NCI-H446 treated with DMSO at 0.1 percent for 48 hours (cell line): ENCODE data around the gene CYB5RL.
A peak's percentile ranks its signal among the peaks of the same experiment; 100 is the strongest.

Experiments used
- DNase-seq: peaks from one replicate; lab custom pipeline; 2025; lab: John Stamatoyannopoulos, UW

Gene CYB5RL

DNA sequence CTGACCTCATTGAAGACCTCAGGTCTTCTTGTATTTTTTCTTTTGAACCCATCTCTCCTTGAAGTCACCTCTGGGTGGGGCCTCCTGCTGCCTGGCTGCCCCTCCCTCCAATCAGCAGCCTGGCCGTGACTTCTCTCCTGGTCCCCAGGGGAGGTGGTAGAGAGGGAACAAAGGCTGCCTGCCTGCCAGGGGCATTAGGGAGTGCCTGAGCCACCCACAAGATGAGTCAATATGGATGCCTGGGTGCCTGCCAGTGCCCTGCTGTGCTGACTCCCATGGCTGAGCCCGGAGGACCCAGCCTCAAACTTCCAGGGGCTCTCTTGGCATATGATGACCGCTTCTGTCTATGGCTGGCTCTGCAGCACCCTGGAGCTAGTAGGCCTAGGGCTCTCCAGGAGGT, 41.8 kb downstream of the CYB5RL start:
- DNase-seq: no peak

DNA sequence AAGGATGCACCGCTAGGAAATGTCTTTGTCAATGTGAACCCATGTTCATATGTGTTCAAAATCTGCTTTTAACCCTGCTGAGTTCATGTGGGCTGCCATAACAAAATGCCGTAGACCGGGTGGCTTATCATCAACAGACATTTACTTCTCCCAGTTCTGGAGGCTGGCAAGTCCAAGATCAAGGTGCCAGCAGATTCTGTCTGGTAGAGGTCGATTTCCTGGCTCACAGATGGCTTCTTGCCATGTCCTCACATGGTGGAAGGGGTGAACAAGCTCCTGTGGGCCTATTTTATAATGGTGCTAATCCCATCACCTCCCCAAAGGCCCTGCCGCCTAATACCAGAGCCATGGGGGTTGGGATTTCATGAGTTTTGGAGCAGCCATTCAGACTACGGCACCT, 42.4 kb downstream of the CYB5RL start:
- DNase-seq: no peak

DNA sequence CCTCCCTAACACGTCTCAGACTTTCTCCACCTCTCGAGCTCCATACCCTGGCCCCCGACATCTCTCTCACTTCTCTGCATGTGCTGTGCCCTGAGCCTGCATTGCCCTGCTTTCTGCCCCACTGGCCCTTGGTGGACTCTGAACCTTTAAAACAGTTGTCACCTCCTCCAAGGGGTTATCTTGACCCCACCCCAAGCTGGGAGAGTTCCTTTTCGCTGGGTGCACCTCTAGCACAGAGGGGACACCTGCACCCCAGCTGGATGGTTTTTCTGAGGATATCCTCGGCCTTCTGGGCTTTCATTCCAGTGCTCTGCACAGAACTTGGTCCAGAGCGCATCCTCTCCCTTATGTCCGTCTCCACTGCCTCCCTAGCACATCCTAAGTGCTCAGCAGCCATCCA, 42.8 kb downstream of the CYB5RL start:
- no peak for DNase-seq

DNA sequence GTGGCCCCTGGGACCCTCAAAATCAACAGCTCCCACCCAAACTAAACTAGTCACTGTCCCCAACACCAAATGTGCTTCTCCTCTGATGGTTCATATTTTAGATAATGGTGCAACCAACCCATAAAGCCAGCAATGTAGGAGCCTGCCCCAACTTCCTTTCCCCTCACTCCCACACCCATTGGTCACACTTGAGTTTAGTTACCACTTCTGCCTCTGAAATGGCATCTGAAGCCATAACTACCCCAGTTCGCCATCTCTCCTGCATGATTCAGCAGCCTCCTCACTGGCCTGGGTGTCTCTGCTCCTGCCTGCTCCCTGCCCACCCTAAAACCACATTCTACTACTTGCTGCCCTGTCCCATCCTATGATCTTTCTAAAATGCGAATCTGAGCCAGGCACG, 43.6 kb downstream of the CYB5RL start:
- no peak for DNase-seq

DNA sequence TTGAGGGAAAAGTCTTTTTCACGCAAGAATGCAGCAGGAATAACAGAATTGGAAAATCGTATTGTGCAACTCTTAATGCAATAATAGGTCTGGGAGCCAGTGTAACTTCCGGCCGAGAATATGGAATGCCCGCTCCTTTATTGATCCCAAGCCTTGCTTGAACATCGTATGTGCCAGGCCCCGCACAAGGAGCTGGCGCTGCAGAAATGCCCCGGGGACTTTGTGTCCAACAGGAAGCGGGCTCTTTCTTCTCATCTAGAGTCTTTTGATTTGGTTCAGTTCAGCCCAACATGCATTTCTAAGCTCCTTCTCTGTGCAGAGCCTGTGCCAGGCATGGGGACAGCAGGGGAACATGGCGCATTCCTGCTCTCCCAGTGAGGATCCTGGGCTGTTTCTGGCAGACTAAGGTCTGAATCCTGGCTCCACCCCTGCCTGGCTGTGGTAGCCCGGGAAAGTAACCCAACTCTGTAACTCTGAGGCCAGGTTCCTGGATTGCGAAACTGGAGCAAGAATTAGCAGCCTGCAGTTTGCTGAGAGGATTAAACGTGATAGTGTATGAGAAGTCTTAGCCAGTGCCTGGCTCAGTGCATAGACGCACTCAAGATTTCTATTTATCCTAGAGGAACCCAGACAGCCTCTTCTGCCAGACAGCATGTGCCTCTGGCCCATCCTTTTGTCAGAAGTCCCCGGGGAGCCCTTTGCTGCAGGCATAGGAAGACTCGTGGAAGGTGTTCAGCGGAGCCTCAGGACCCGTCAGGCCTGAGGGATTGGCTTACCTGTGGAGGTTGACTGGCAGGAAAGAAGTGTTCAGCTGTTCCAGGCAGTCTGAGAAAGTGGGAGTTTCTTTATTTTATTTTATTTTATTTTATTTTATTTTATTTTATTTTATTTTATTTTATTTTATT, 46.0 kb downstream of the CYB5RL start:
- peak; percentile 18 for DNase-seq

DNA sequence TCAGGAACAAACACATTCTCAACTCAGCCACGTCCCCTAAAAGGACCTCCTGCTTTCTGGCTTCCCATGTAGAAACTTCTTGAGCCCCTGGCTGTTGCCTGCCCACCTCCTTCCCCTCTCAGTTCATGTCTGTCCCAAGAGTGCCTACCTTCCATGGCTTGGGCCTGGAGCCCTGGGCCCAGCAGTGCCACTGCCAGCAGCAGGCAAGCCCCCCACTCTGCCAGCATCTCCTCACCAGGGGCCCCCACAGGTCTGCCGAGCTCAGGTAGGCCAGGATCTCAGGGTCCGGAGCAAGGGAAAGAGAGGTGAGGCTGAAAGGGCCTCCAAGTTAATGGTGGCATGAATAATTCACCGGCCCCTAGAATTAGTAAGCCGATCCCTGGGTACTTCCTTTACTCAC, 47.1 kb downstream of the CYB5RL start, which contains the start of gene CDCP2:
Gene CDCP2 (minus strand): TSS at position 305 of the 400 bp plus-strand sequence. CDS start 78 bp downstream, at position 227.
- no peak for DNase-seq

DNA sequence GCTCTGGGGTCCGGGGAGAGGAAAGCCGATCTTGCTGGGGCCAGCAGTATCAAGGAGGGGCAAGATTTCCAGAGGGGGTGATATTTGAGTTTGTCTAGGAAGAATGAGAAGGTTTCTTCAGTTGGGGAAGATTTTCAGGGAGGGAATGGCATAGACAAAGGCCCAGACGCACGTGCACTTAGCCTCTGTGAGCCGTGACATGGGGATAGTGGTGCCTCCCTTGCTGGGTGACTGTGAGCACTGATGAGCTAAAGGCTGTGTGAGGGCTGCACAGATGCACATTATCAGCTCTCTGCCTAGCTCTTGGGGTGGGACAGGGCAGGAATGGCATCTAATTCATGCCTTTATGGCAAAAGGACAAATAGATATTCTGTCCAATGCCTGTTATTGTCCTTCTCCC, 48.8 kb downstream of the CYB5RL start:
- DNase-seq: no peak
